Measurements from ENCODE around the gene MDGA2.

MDGA2 gene

GRCh38 chr14:47366006-47366405 lies 309.4 kb downstream of the MDGA2 start:
- H3K27me3 ChIP-seq (replicated peaks; ENCODE audit: control insufficient read depth, insufficient read depth, low read length): no peaks in the 10 kb centered on the region
- no peak overlapping the region for H3K4me3 ChIP-seq (replicated peaks; ENCODE audit: low read depth, low read length)
- TF ChIP-seq CTCF (IDR thresholded peaks at IDR 0.05; ENCODE audit: insufficient read depth, low read length, poor library complexity, severe bottlenecking): no peak
- H3K36me3 ChIP-seq (ENCODE audit: control insufficient read depth, insufficient read depth, low read length): no peaks in the 10 kb centered on the region
- DNase-seq (ENCODE audit: extremely low read depth, insufficient read length): no peak

- Histone ChIP-seq H3K4me3 (replicated peaks; ENCODE audit: low read depth, low read length) (no peak overlapping the region), H3K36me3 (ENCODE audit: control insufficient read depth, insufficient read depth, low read length) (no peaks in the 10 kb centered on the region), H3K27me3 (replicated peaks; ENCODE audit: control insufficient read depth, insufficient read depth, low read length) (no peaks in the 10 kb centered on the region)
- no peak for TF ChIP-seq CTCF (IDR thresholded peaks at IDR 0.05; ENCODE audit: insufficient read depth, low read length, poor library complexity, severe bottlenecking)
- DNase-seq (ENCODE audit: extremely low read depth, insufficient read length): no peak
These were observed 310.2 kb downstream of the MDGA2 start for GRCh38 chr14:47365233-47365632.

GRCh38 chr14:47353186-47353585 lies 322.2 kb downstream of the MDGA2 start:
- no peaks in the 10 kb centered on the region for H3K27me3 ChIP-seq (replicated peaks; ENCODE audit: control insufficient read depth, insufficient read depth, low read length)
- no peaks in the 10 kb centered on the region for H3K36me3 ChIP-seq (ENCODE audit: control insufficient read depth, insufficient read depth, low read length)
- no peak for TF ChIP-seq CTCF (IDR thresholded peaks at IDR 0.05; ENCODE audit: insufficient read depth, low read length, poor library complexity, severe bottlenecking)
- H3K4me3 ChIP-seq (replicated peaks; ENCODE audit: low read depth, low read length): no peak overlapping the region
- no peak for DNase-seq (ENCODE audit: extremely low read depth, insufficient read length)

GRCh38 chr14:47346849-47347248 lies 328.6 kb downstream of the MDGA2 start:
- Histone ChIP-seq H3K4me3 (replicated peaks; ENCODE audit: low read depth, low read length) (no peak overlapping the region), H3K36me3 (ENCODE audit: control insufficient read depth, insufficient read depth, low read length) (no peaks in the 10 kb centered on the region), H3K27me3 (replicated peaks; ENCODE audit: control insufficient read depth, insufficient read depth, low read length) (no peaks in the 10 kb centered on the region)
- no peak for TF ChIP-seq CTCF (IDR thresholded peaks at IDR 0.05; ENCODE audit: insufficient read depth, low read length, poor library complexity, severe bottlenecking)
- no peak for DNase-seq (ENCODE audit: extremely low read depth, insufficient read length)

- Histone ChIP-seq H3K36me3 (ENCODE audit: control insufficient read depth, insufficient read depth, low read length) (no peaks in the 10 kb centered on the region), H3K4me3 (replicated peaks; ENCODE audit: low read depth, low read length) (no peak overlapping the region), H3K27me3 (replicated peaks; ENCODE audit: control insufficient read depth, insufficient read depth, low read length) (no peaks in the 10 kb centered on the region)
- DNase-seq (ENCODE audit: extremely low read depth, insufficient read length): no peak
- no peak for TF ChIP-seq CTCF (IDR thresholded peaks at IDR 0.05; ENCODE audit: insufficient read depth, low read length, poor library complexity, severe bottlenecking)
These were observed 330.4 kb downstream of the MDGA2 start for GRCh38 chr14:47345016-47345415.

- no peak for TF ChIP-seq CTCF (IDR thresholded peaks at IDR 0.05; ENCODE audit: insufficient read depth, low read length, poor library complexity, severe bottlenecking)
- H3K4me3 ChIP-seq (replicated peaks; ENCODE audit: low read depth, low read length): no peak overlapping the region
- DNase-seq (ENCODE audit: extremely low read depth, insufficient read length): no peak
- H3K36me3 ChIP-seq (ENCODE audit: control insufficient read depth, insufficient read depth, low read length): no peaks in the 10 kb centered on the region
- no peaks in the 10 kb centered on the region for H3K27me3 ChIP-seq (replicated peaks; ENCODE audit: control insufficient read depth, insufficient read depth, low read length)
These were observed 342.5 kb downstream of the MDGA2 start for GRCh38 chr14:47332939-47333338.

All from GM06990 (cell line).